ENCODE measurements around the gene KRTAP20-3.

Gene KRTAP20-3

DNA sequence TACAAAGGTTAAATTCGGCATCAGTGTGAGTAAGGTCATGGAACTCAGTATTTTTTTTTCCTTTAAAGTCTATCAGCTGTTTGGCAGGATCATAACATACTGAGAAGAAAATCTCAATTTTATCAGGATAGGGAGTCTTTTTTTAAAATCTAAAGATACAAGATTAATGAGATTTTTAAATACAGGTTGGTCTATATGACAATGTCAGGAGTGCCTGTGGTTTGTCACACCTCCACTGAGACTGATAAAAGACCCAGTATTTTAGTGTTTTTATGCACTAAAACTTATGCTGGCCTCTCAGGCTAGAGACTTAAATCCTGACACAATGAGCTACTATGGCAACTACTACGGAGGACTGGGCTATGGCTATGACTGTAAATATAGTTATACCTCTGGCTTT, at the start of gene KRTAP20-3:
KRTAP20-3 (plus strand) TSS at position 301 of the 400 bp plus-strand sequence.
- DNase-seq: no peak

GRCh38 chr21:30598802-30599201, 43.9 kb upstream of the KRTAP20-3 start, which contains the start of gene KRTAP6-2:
Gene KRTAP6-2 (minus strand): TSS chr21:30598902. CDS start chr21:30598874, 28 bp downstream.
- no peak for DNase-seq

DNA sequence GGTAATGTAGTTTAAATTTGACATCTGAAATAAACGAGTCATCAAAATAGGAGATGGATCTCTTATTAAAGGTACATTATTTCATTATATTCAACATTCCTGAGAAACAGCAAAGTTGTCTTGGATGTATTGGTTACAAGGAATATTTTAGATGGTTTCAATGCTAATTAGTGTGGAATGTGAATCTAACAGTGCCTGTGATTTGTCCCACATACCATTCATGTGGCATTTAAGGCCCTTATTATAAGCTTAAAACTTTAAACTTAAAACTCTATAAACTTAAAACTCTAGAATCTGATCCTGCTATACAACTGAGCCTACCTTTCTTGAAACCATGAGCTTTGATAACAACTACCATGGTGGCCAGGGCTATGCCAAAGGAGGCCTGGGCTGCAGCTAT, 41.9 kb upstream of the KRTAP20-3 start, which contains the start of gene KRTAP22-1:
KRTAP22-1 (plus strand) TSS at position 301 of the 400 bp plus-strand sequence.
- DNase-seq: no peak

GRCh38 chr21:30605968-30606367, 36.7 kb upstream of the KRTAP20-3 start:
- no peak for DNase-seq

- DNase-seq: no peak
Observed at GRCh38 chr21:30612132-30612531, 30.5 kb upstream of the KRTAP20-3 start.

DNA sequence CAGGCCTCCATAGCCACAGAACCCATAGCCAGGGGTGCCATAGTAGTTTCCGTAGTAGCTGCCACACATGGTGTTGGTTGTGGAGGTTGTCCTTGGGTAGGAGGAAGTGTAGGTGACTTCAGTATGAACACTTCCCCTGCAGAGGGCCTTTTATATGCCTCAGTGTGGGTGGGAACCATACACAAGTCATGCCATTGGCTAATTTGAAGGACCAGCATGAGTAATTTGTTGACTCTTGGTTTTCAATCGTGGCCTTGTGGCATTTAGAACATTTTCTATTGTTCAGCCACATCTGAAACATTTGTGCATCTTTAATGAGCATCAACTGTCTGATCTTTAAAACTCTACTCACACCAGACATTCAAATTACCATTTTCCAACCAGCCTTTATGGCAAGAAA, 28.8 kb upstream of the KRTAP20-3 start, which contains the start of gene KRTAP6-1:
KRTAP6-1 (minus strand) TSS at position 95 of the 400 bp plus-strand sequence; CDS start at position 69, 26 bp downstream.
- no peak for DNase-seq

- no peak for DNase-seq
Observed at GRCh38 chr21:30615199-30615598, 27.5 kb upstream of the KRTAP20-3 start.

GRCh38 chr21:30616125-30616524, 26.5 kb upstream of the KRTAP20-3 start, which contains the start of gene KRTAP20-1:
Gene KRTAP20-1 (plus strand): TSS chr21:30616425. CDS start chr21:30616455, 30 bp downstream.
- DNase-seq: no peak

DNA sequence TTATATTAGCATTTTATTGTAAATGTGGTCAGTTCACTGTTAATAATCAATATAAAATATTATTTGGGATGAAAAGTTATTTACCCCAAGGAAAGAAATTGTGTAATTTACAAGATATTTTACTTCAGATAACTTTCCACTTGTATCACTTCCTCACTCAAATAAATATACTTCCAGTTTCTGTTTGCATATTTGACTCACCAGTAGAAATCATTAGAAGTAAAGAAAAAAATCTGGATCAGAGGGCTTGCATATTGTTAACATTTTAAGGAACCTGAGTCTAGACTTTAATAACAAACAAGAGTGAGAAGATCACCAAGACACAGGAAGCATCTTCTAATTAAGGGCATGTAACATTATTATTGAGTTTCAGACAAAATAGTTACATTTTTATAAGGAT, 22.6 kb upstream of the KRTAP20-3 start:
- no peak for DNase-seq

GRCh38 chr21:30620522-30620921, 22.1 kb upstream of the KRTAP20-3 start, which contains the start of gene KRTAP20-4:
Gene KRTAP20-4 (plus strand): TSS chr21:30620627.
- DNase-seq: no peak

GRCh38 chr21:30623362-30623761, 19.3 kb upstream of the KRTAP20-3 start:
- no peak for DNase-seq

DNA sequence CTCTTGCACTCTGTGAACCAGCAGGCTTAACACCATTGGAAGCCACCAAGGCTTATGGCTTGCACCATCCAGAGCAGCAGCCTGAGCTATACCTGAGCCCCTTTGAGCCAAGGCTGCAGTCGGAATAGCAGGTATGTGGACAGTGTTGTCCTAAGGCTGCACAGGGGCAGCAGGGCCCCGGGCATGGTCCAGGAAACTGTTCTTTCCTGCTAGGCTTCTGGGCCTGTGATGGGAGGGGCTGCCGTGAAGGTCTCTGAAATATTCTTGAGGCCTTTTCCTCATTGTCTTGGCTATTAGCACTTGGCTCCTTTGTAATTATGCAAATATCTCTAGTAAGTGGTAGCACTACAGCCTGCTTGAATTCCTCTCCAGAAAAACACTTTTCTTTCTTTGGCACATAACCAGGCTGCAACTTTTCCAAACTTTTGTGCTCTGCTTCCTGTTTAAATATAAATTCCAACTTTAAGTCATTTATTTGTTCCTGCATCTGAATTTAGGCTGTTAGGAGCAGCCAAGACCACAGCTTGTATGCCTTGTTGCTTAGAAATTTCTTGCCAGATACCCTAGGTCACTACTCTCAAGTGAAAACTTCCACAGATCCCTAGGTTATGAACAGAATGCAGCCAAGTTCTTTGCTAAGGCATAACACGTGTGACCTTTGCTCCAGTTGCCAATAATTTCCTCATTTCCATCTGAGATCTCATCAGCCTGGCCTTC, 17.1 kb upstream of the KRTAP20-3 start:
- DNase-seq: no peak

DNA sequence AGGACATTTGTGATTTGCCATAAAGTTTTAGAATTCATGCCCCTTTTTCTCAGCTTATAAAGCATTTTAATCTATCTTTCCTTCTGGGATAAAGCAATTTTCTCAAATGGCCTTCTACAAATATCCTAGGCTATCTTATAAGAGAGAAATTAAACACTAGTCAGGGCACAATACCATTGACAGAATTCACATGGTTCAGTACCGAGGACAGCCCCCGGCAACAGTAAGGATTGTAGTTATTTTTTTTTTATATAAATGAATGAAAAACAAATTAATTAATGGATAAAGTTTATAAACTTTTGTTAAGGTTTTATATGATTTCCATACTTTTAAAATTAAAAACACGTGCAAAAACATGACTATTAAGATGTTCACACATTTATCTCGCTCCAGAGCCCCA, 14.6 kb upstream of the KRTAP20-3 start:
- DNase-seq: no peak

DNA sequence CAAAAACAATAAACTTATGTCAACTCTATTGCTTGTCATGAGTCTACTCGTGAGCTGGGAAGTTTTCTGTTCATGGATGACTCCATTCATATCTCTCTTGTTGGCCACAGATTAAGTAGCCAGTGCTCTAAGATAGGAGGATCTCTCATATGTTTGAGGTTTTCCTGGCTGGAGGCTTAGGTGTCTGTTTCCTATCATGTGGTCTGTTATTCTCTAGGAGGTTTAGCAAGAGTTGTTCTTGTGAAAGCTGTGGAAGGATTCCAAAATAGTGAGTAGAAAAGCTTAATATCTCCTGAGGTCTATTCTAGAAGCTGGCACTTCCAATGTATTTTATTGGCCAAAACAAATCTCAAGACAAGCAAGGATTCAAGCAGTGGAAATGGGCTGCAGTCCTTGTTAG, 13.5 kb upstream of the KRTAP20-3 start:
- no peak for DNase-seq

- DNase-seq: no peak
Observed at GRCh38 chr21:30634906-30635305, 7.8 kb upstream of the KRTAP20-3 start, which contains the start of gene KRTAP20-2. Gene KRTAP20-2 (plus strand): TSS chr21:30635206. CDS start chr21:30635264, 58 bp downstream.

GRCh38 chr21:30638686-30639085, 4.0 kb upstream of the KRTAP20-3 start:
- DNase-seq: no peak

DNA sequence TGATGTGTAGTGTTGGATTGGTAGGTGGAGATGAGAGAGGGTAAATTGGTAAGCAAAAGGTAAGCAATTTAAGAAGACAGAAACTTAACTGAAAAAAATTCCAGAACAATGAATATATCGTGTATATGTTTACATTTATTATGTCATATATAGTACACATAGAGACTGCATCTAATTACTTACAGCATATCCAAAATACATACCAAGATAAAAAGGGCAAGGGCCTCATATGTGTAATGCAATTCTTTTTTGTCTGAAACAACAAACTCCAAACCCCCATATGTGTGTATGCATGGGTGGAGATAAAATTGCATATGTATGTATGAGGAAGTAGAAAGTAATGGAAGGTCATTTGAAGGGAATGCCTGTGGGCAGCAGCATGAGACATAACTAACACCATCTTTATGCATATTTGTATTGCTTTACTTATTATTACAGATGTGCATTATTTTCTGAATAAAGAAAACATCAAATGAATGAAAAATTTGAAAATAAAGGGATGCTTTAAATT, 4.3 kb downstream of the KRTAP20-3 start:
- no peak for DNase-seq

- no peak for DNase-seq
Observed at GRCh38 chr21:30652891-30653290, 10.2 kb downstream of the KRTAP20-3 start.

DNA sequence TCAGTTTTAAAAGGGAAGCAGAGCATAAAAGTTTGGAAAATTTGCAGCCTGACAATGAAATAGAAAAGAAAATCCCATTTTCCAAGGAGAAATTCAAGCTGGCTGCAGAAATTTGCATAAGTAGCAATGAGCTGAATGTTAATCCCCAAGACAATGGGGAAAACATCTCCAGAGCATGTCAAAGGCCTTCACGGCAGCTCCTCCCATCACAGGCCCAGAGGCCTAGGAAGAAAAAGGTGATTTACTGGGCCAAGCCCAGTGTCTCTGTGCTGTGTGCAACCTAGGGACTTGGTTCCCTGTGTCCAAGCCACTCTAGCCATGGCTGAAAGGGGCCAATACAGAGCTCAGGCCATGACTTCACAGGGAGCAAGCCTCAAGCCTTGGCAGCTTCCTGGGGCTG, 26.1 kb downstream of the KRTAP20-3 start:
- DNase-seq: no peak

GRCh38 chr21:30672985-30673650, 30.5 kb downstream of the KRTAP20-3 start:
- DNase-seq: no peak

- no peak for DNase-seq
Observed at GRCh38 chr21:30674312-30674711, 31.6 kb downstream of the KRTAP20-3 start.

DNA sequence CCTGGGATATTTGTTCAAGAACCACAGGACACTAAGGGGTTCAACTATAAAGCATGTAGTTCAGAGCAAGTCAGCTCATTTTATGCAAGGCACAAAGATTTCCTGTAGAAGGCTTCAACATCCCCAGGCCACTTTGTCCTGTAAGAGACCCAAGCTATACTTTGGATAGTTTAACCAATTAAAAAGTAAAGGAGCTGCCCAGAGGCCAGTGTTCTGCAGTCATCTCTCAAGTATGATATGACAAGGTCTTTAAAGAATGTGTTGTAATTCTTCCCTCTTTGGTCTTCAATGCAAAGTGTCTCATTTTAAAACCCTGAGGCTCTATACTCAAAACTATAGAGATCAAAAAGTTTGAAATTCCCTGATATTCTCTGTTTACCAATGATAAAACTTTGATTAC, 34.1 kb downstream of the KRTAP20-3 start:
- no peak for DNase-seq

DNA sequence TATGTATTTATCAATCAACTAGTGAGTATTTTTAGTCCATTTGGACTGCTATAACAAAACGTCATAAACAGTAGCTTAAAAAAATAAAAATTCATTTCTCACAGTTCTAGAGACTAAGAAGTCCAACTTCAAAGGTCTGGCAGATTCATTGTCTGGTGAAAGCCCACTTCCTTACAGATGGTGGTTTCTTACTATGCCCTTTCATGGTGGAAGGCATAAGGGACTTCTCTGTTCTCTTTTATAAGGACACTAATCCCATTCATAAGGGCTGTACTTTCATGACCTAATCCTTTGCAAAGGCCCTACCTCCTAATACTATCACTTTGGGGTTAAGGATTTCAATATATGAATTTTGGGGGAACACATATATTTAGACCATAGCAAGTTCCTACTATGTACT, 37.9 kb downstream of the KRTAP20-3 start:
- no peak for DNase-seq

DNA sequence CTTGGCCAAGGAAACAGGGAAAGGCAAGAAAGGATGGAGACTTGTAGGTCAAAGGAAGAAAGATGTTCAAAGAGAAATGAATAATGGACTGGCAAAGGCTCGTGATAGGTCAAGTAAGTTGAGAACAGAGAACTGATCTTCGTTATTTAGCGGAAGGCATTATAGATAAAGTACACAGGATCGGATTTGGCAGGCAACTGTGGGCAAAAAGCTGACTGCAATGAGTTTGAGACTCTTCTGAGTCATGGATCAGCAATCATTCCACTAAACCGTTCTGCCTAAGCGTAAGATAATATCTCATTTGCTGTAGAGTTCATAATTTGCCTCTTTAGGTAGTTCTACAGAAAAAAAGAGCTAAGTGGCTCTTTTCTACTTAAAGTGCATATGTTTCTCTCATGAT, 41.8 kb downstream of the KRTAP20-3 start:
- DNase-seq: no peak
